H9 (cell line): ENCODE results near the gene BTBD6. TPM values are rescaled to one million over a fixed set of nuclear protein-coding genes. Genes with fewer than 3 reads are reported as not detected.

ENCODE experiments used
- DNase-seq: peaks from one replicate; pipeline ENCODE4 v3.0.0-alpha.2; 2017
- H2AFZ ChIP-seq: one replicate; pipeline ENCODE4 v1.6.1; 2013; ENCODE audit warnings: mild to moderate bottlenecking, low read length, control low read depth, moderate library complexity
- H2AK5ac ChIP-seq: 2 replicates; pipeline ENCODE4 v1.6.1; 2013; ENCODE audit warnings: low read length, control low read depth, mixed read lengths; ENCODE audit not compliant: insufficient read length
- H2BK120ac ChIP-seq: one replicate; pipeline ENCODE4 v1.6.1; 2013; ENCODE audit warnings: low read depth, mild to moderate bottlenecking, low read length, control low read depth, inconsistent platforms; ENCODE audit not compliant: poor library complexity, severe bottlenecking
- H2BK12ac ChIP-seq: 2 replicates; pipeline ENCODE4 v1.6.1; 2013; ENCODE audit warnings: low read length, control low read depth, mixed read lengths, low read depth; ENCODE audit not compliant: insufficient read length
- H2BK15ac ChIP-seq: 2 replicates; pipeline ENCODE4 v1.6.1; 2013; ENCODE audit warnings: low read depth, low read length, control low read depth
- H2BK20ac ChIP-seq: one replicate; pipeline ENCODE4 v1.6.1; 2013; ENCODE audit warnings: low read depth, mild to moderate bottlenecking, low read length, control low read depth, inconsistent platforms; ENCODE audit not compliant: poor library complexity, severe bottlenecking
- H2BK5ac ChIP-seq: 2 replicates; pipeline ENCODE4 v1.6.1; 2013; ENCODE audit warnings: low read length, control low read depth, mixed read lengths; ENCODE audit not compliant: insufficient read length
- H3K14ac ChIP-seq: 2 replicates; pipeline ENCODE4 v1.6.1; 2013; ENCODE audit warnings: low read length, control low read depth; ENCODE audit not compliant: insufficient read depth
- H3K18ac ChIP-seq: 2 replicates; pipeline ENCODE4 v1.6.1; 2013; ENCODE audit warnings: low read depth, mild to moderate bottlenecking, mixed read lengths, low read length, control low read depth; ENCODE audit not compliant: insufficient read length
- H3K23ac ChIP-seq: 2 replicates; pipeline ENCODE4 v1.6.1; 2013; ENCODE audit warnings: low read length, control low read depth, mixed read lengths, low read depth; ENCODE audit not compliant: insufficient read length
- H3K23me2 ChIP-seq: 2 replicates; pipeline ENCODE4 v1.6.1; 2013; ENCODE audit warnings: low read depth, mild to moderate bottlenecking, mixed read lengths, low read length, control low read depth; ENCODE audit not compliant: insufficient read length, poor library complexity, severe bottlenecking
- H3K27ac ChIP-seq: 2 replicates; pipeline ENCODE4 v1.5.1; 2013; ENCODE audit warnings: low read length, control low read depth, mixed read lengths, low read depth; ENCODE audit not compliant: insufficient read length
- H3K27me3 ChIP-seq: 2 replicates; pipeline ENCODE4 v1.6.1; 2013; ENCODE audit warnings: low read length, control low read depth, inconsistent platforms; ENCODE audit not compliant: insufficient read depth
- H3K4ac ChIP-seq: 2 replicates; pipeline ENCODE4 v1.6.1; 2013; ENCODE audit warnings: low read depth, mild to moderate bottlenecking, control low read depth, inconsistent platforms, low read length, moderate library complexity
- H3K4me1 ChIP-seq: 2 replicates; pipeline ENCODE4 v1.6.1; 2013; ENCODE audit warnings: low read length, control low read depth, inconsistent platforms; ENCODE audit not compliant: insufficient read depth
- H3K4me2 ChIP-seq: 2 replicates; pipeline ENCODE4 v1.6.1; 2013; ENCODE audit warnings: low read length, control low read depth, mixed read lengths; ENCODE audit not compliant: insufficient read length, insufficient read depth
- H3K56ac ChIP-seq: 2 replicates; pipeline ENCODE4 v1.6.1; 2013; ENCODE audit warnings: low read depth, mild to moderate bottlenecking, mixed read lengths, low read length, control low read depth; ENCODE audit not compliant: insufficient read length
- H3K79me1 ChIP-seq: 2 replicates; pipeline ENCODE4 v1.6.1; 2013; ENCODE audit warnings: low read depth, mild to moderate bottlenecking, moderate library complexity, low read length, control low read depth, inconsistent platforms; ENCODE audit not compliant: insufficient read depth, poor library complexity, severe bottlenecking
- H3K79me2 ChIP-seq: 2 replicates; pipeline ENCODE4 v1.6.1; 2013; ENCODE audit warnings: low read length, control low read depth, inconsistent platforms; ENCODE audit not compliant: insufficient read depth
- H3K9ac ChIP-seq: 2 replicates; pipeline ENCODE4 v1.6.1; 2013; ENCODE audit warnings: low read length, control low read depth, mixed read lengths; ENCODE audit not compliant: insufficient read length; ENCODE audit errors: extremely low read depth
- H3K9me3 ChIP-seq: one replicate; pipeline ENCODE4 v1.6.1; 2013; ENCODE audit warnings: low read depth, low read length, inconsistent platforms; ENCODE audit not compliant: control insufficient read depth
- H3T11ph ChIP-seq: one replicate; pipeline ENCODE4 v1.6.1; 2013; ENCODE audit warnings: mild to moderate bottlenecking, low read length, control low read depth, inconsistent platforms
- H4K20me1 ChIP-seq: one replicate; pipeline ENCODE4 v1.6.1; 2013; ENCODE audit not compliant: control insufficient read depth, insufficient read length, insufficient read depth
- H4K5ac ChIP-seq: 2 replicates; pipeline ENCODE4 v1.6.1; 2013; ENCODE audit warnings: low read depth, mild to moderate bottlenecking, mixed read lengths, low read length, control low read depth; ENCODE audit not compliant: insufficient read length
- H4K8ac ChIP-seq: replicated peaks from 2 replicates; pipeline ENCODE4 v1.6.1; 2013; ENCODE audit warnings: low read length, control low read depth, mixed read lengths, low read depth; ENCODE audit not compliant: insufficient read length
- H4K91ac ChIP-seq: 2 replicates; pipeline ENCODE4 v1.6.1; 2013; ENCODE audit warnings: low read depth, mild to moderate bottlenecking, moderate library complexity, mixed read lengths, low read length, control low read depth; ENCODE audit not compliant: insufficient read length
- H3K27ac Mint-ChIP-seq, 3 experiments: 2 replicates in 2 of 3; 3 replicates in 1 of 3; pipeline ENCODE4 v1.8.0; 2020 to 2021; ENCODE audit warnings: mixed read lengths in 3 of 3, mild to moderate bottlenecking in 1 of 3, moderate library complexity in 1 of 3
- H3K27me3 Mint-ChIP-seq: 2 replicates; pipeline ENCODE4 v1.8.0; 2021; ENCODE audit warnings: low read depth, mild to moderate bottlenecking, moderate library complexity, mixed read lengths
- H3K36me3 Mint-ChIP-seq, 3 experiments: 2 replicates in 2 of 3; 3 replicates in 1 of 3; pipeline ENCODE4 v1.8.0; 2020 to 2021; ENCODE audit warnings: low read depth in 3 of 3, mixed read lengths in 3 of 3; ENCODE audit not compliant: insufficient read depth in 1 of 3
- H3K4me1 Mint-ChIP-seq, 2 experiments: 2 replicates each; pipeline ENCODE4 v1.8.0; 2020; ENCODE audit warnings: mixed read lengths in 2 of 2
- H3K4me3 Mint-ChIP-seq, 2 experiments: 2 replicates in 1 of 2; 3 replicates in 1 of 2; pipeline ENCODE4 v1.8.0; 2020 to 2021; ENCODE audit warnings: mild to moderate bottlenecking in 2 of 2, mixed read lengths in 2 of 2, moderate library complexity in 1 of 2
- H3K9me3 Mint-ChIP-seq, 2 experiments: 2 replicates in 1 of 2; 3 replicates in 1 of 2; pipeline ENCODE4 v1.8.0; 2020; ENCODE audit warnings: mild to moderate bottlenecking in 2 of 2, mixed read lengths in 2 of 2, moderate library complexity in 1 of 2
- WGBS: extraction: QIAGEN DNeasy Blood & Tissue Kit; methylation state at CpG from one replicate; pipeline ENCODE4 v1.1.7; 2013; ENCODE audit warnings: missing lambda C conversion rate, low lambda C conversion rate, mixed read lengths; ENCODE audit not compliant: insufficient read length; ENCODE audit errors: extremely low coverage; 5-methylcytosine and 5-hydroxymethylcytosine counted together
- total RNA-seq: library from RNA; stranded (reverse); gene quantifications from 2 replicates; pipeline ENCODE4 v1.2.1, GENCODE V29; 2021
- TF ChIP-seq, protein P1 (sequence below): fragments of 200-600 bp; sonication (generic); conservative IDR thresholded peaks from 3 replicates; pipeline ENCODE4 v1.8.0; 2021; ENCODE audit warnings: antibody characterized with exemption, mild to moderate bottlenecking

Gene BTBD6
- total RNA-seq, 1 experiment from 2014 or later: 23.3 TPM

DNA sequence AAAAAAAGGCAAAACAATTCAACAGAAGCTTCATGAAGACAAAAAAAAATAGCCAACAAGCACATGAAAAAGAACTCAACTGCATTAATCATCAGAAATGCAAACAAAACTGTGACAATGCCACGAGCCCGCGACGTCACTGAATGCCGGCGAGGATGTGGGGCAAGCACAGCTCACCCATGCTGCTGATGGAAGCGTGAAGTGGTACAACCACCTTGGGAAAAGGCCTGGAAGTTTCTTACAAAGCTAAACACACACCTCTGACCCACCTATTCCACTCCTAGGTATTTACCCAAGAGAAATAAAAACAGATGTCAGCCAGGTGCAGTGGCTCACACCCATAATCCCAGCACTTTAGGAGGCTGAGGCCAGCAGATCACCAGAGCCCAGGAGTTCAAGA, 10.5 kb downstream of the BTBD6 start:
- H2BK20ac ChIP-seq: no peak overlapping the region
- no peak overlapping the region for H3K56ac ChIP-seq
- H2BK120ac ChIP-seq: no peak overlapping the region
- no peak overlapping the region for H4K8ac ChIP-seq
- no CpG with 5 or more reads among the region's 7 CpGs for WGBS
- no peaks in the 10 kb centered on the region for H3K4me1 ChIP-seq
- H3K9me3 Mint-ChIP-seq: no peaks in the 10 kb centered on the region
- H3K27ac Mint-ChIP-seq: no peak overlapping the region
- TF ChIP-seq, protein P1, sequence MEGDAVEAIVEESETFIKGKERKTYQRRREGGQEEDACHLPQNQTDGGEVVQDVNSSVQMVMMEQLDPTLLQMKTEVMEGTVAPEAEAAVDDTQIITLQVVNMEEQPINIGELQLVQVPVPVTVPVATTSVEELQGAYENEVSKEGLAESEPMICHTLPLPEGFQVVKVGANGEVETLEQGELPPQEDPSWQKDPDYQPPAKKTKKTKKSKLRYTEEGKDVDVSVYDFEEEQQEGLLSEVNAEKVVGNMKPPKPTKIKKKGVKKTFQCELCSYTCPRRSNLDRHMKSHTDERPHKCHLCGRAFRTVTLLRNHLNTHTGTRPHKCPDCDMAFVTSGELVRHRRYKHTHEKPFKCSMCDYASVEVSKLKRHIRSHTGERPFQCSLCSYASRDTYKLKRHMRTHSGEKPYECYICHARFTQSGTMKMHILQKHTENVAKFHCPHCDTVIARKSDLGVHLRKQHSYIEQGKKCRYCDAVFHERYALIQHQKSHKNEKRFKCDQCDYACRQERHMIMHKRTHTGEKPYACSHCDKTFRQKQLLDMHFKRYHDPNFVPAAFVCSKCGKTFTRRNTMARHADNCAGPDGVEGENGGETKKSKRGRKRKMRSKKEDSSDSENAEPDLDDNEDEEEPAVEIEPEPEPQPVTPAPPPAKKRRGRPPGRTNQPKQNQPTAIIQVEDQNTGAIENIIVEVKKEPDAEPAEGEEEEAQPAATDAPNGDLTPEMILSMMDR: no peak
- H3K9ac ChIP-seq: no peak overlapping the region
- no peak overlapping the region for H3K14ac ChIP-seq
- no peaks in the 10 kb centered on the region for H3K79me1 ChIP-seq
- no peak overlapping the region for H3K23ac ChIP-seq
- H3K36me3 Mint-ChIP-seq: peaks cover 0 to 1% (median 0%) of the 10 kb centered on the region in 3 experiments; a peak in 1 of 7 replicates
- no peak overlapping the region for H3K4me2 ChIP-seq
- H3K4ac ChIP-seq: no peak overlapping the region
- H3K23me2 ChIP-seq: no peaks in the 10 kb centered on the region
- H3K4me3 Mint-ChIP-seq: no peak overlapping the region
- H3K9me3 ChIP-seq: no peaks in the 10 kb centered on the region
- no peak overlapping the region for H2AK5ac ChIP-seq
- H2BK5ac ChIP-seq: no peak overlapping the region
- no peaks in the 10 kb centered on the region for H3K79me2 ChIP-seq
- H3K27ac ChIP-seq: no peak overlapping the region
- H2BK12ac ChIP-seq: no peak overlapping the region
- DNase-seq: no peak
- H4K20me1 ChIP-seq: no peaks in the 10 kb centered on the region
- H3K18ac ChIP-seq: no peak overlapping the region
- no peak overlapping the region for H2BK15ac ChIP-seq
- no peak overlapping the region for H4K5ac ChIP-seq
- H3K27me3 ChIP-seq: no peaks in the 10 kb centered on the region
- H3K4me1 Mint-ChIP-seq: no peaks in the 10 kb centered on the region
- no peak overlapping the region for H2AFZ ChIP-seq
- no peak overlapping the region for H4K91ac ChIP-seq
- H3T11ph ChIP-seq: no peak overlapping the region
- no peaks in the 10 kb centered on the region for H3K27me3 Mint-ChIP-seq
